ENCODE measurements around the gene FAM3D.

DNA sequence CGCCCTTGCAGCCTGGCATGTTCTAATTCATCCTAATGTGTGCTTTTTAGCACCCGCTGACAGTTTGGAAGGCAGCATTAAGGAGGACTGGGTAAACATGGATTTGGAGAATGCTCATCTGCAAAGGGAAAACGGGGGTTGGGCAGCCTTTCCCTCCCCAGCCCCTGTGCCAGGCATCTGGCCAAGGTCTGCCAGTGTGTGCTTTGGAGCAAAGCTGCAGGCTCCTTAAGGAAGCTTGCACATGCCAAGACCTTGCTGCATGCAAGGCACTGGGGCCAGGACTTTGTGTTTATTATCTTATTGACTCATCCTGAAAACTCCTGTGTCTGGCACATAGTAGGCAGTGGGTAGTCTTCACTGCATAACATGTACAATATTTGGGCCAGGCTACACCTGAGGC lies 20.1 kb downstream of the FAM3D start:
- TF ChIP-seq, protein P1, sequence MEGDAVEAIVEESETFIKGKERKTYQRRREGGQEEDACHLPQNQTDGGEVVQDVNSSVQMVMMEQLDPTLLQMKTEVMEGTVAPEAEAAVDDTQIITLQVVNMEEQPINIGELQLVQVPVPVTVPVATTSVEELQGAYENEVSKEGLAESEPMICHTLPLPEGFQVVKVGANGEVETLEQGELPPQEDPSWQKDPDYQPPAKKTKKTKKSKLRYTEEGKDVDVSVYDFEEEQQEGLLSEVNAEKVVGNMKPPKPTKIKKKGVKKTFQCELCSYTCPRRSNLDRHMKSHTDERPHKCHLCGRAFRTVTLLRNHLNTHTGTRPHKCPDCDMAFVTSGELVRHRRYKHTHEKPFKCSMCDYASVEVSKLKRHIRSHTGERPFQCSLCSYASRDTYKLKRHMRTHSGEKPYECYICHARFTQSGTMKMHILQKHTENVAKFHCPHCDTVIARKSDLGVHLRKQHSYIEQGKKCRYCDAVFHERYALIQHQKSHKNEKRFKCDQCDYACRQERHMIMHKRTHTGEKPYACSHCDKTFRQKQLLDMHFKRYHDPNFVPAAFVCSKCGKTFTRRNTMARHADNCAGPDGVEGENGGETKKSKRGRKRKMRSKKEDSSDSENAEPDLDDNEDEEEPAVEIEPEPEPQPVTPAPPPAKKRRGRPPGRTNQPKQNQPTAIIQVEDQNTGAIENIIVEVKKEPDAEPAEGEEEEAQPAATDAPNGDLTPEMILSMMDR (conservative IDR thresholded peaks at IDR 0.05; ENCODE audit: low read depth, low read length) = no peak
- TF ChIP-seq EZH2 (IDR thresholded peaks at IDR 0.05; ENCODE audit: low read length, unreplicated experiment) (no peak), EZH2phosphoT487 (IDR thresholded peaks at IDR 0.05; ENCODE audit: borderline replicate concordance, low read length) (no peak)
